Measurements from ENCODE around the gene IGFN1.
"Not testable (repeated sequence)": the region's sequence is repeated elsewhere in the genome, so short reads cannot be mapped to it uniquely, and the experiment has no call there.

Gene IGFN1

DNA sequence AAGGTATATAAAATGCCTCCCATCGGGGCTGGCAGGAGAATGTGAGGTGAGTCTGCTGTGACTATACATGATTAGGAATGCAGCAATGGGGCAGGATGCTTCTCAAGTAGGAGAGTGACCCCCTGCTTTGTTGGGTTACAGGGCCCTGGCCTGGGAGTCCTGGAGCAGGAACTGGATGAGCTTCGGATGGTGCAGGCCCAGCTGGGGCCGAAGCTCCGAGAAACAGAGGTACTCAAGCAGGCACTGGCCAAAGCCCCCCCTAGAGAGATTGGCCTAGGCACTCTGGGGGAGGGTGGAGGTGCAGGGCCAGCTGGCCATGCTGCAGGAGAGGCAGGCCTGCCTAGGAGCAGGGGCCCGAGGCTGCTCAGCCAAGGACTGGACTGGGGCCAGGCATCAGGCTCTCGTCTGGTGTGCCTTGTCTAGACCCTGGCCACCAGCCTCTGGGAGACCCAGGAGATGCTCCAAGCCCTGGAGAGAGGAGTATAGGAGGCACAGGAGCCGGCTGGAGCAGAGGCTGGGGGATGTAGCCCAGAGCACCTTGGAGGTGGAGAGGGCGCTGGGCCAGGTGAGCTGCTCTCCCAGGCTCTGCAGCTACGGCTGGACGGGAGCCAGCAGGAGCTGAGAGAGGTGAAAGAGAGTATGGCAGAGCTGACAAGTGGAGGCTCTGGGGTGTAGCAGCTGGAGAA lies 59.8 kb downstream of the IGFN1 start:
- DNase-seq (ENCODE audit: low spot score), result no peak

DNA sequence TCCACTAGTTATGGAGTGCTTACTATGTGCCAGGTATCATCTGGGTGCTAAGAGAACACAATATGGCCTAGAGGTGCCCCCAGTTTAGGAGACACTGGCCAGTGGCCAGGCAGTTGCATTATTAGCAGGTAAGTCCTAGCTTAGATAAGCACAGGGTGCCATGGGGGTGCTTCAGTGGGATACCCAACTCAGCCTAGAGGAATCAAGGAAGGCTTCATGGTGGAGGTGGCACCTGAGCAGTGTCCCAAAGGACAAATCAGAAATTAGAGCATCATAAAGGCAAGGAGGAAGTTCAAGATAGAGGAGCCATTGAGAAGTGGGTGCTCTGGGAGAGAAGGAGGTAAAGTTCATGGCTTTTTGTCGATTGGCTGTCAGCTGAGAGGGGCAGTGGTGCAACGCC lies 60.8 kb downstream of the IGFN1 start:
- no peak for DNase-seq (ENCODE audit: low spot score)

DNA sequence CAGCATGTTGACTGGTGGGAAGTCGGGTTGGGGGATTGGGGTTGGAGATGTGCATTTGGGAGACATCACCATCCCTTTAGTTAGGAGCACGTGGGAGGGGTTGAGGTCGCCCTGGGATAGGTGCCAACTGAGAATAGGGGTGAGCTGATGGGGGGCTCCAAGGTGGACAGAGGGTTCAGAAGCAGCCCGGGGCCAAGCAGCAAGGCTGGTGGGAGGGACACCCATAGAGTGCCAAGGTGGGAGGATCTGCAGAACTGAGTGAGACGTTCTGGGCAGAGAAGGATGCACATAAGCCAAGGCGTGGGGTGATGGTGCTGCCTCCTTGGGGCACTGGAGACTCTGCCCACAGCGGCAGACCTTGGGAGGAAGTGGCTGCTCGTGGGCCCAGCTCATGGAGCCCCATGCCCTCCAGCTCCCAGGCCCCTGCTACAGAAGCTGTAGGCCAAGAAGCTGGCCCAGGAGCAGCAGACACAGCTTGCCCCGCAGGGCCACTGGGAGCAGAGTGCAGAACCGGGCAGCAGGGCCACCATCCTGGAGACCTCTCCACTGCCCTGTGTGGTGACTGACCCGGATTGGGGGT lies 61.3 kb downstream of the IGFN1 start:
- no peak for DNase-seq (ENCODE audit: low spot score)

DNA sequence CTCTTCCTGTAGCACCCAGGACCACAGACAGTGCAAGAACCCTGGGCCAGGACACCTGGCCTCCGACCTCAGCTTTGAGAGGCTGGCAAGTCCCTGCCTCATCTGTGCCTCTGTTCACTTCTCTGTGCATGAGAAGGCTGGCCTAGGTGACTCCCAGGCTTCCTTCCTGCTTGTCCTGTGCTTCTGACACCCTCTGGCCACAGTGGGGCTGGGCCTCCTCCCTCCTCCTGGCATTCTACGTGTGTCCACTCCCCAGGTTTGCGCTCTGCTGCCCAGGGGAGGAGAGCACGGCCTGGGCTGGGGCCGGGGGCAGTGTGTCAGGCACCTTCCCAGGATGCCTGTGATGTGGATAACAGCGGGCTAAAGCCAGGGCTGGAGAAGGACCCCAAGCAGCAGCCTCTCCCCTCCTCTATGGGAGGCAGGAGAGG lies 62.3 kb downstream of the IGFN1 start:
- DNase-seq (ENCODE audit: low spot score), result no peak

DNA sequence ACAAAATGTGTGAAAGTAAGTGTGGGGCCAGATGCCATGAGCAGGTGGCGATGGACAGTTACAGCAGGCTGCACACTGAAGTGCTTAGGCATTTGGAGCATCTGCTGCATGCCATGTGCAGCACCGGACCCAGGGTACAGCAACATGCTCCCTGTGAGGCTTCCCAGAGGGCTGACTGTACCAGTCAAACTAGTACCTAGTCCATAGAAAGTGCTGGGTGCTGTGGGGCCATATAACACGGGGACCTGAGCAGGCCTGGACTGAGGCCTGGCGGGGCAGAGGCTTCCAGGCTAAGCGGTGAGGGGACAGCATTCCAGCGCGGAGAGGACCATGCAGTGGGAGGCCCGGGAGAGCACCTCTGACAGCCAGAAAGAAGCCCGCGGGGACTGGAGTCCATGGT lies 62.8 kb downstream of the IGFN1 start:
- no peak for DNase-seq (ENCODE audit: low spot score)

DNA sequence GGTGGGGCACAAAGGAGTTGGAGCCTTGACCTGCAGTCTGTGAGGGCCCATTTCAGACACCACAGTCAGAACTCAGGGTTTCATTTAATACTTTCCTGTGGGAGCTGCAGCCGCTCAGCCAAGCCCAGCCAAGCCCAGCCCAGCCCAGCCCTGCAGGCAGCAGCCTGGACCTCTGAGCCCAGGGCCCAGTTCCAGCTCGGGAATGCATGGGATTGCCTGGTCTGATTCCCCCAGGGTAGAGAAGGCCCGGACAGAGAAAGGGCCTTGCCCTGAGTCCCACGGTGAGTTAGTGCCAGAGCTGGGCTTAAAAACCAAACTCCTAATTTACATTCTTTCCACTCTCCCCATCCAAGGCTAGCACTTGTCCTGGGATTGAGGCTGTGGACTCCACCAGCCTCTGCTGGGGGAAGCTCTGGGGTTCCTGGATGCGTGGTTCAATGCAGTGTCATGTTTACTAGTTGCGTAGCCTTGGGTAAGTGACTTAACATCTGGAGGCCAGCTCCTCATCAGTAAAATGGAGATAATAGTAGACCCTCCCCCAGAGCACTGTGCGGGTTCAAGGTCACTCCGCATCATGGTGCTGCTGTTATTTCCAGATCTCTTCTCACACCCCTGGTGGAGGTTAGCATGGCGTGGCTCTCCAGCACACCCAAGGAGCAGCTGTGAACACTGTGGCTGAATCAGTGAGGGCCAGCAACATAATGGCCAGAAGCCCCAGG lies 63.4 kb downstream of the IGFN1 start:
- no peak for DNase-seq (ENCODE audit: low spot score)

DNA sequence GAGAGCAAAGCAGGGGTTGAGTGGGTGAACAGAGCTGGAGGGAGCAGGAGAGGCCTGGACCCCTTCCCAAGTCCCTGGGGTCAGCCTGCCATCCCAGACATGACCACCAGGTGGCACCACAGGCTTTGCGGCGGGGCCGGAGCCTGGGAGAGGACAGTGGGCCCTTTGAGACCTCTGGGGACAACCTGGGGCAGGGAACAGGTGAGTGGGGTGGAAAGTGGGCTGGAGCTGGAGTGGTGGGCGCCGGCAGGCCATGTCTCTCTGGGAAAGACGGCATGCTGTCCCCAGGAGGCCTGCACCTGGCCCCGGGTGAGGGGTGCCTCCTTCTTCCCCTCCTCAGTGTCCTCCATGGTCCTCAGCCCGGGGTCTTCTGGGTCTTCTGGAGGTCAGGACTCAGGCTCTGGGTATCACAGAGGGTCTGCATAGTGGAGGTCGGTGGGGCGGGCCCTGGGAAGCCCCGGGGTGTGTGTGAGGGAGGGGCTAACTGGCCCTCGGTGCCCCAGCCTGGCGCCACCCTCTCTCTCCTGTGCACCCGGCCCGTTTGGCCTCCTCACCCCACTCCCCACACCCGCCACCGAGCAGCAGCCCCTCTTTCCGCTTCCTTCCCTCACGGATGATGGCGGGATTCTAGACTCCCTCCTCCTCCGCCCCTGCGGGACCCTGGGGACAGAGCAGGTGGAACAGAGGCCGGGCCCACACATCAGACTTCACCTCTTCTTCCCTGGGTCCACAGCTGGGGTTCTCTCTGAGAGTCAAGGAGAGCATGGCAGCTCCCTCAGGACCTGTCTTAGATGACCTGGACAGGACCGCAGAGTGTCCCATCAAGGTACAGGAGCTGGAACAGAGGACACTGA lies 64.2 kb downstream of the IGFN1 start:
- DNase-seq (ENCODE audit: low spot score), result no peak

DNA sequence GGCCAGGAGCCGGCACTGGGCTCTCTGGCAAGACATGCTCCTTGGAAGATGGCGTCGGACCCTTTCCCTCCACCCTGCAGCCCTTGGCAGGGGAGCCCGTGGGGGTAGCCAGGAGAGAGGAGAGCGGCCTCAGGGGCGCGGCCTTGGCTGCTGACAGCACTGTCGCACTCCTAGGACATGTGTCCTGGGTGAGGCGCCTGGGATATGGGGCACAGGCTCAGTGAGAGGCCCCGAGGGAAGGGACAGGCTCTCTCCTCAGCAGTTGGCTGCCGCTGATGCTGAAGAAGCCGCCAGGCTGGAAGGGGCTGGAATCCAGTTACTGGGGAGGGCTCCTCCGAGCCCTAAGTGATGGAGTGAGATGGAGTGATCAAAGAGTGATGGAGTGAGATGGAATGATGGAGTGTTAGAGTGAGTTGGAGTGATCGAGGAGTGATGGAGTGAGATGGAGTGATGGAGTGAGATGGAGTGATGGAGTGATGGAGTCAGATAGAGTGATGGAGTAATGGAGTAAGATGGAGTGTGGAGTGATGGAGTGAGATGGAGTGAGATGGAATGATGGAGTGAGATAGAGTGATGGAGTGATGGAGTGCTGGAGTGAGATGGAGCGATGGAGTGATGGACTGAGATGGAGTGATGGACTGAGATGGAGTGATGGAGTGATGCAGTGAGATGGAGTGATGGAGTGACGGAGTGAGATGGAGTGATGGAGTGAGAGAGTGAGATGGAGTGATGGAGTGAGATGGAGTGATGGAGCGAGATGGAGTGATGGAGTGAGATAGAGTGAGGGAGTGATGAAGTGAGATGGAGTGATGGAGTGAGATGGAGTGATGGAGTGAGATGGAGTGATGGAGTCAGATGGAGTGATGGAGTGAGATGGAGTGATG lies 65.1 kb downstream of the IGFN1 start:
- no peak for DNase-seq (ENCODE audit: low spot score)

DNA sequence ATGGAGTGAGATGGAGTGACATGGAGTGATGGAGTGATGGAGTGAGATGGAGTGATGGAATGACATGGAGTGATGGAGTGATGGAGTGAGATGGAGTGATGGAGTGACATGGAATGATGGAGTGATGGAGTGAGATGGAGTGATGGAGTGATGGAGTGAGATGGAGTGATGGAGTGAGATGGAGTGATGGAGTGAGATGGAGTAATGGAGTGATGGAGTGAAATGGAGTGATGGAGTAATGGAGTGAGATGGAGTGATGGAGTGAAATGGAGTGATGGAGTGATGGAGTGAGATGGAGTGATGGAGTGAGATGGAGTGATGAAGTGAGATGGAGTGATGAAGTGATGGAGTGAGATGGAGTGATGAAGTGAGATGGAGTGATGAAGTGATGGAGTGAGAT lies 67.5 kb downstream of the IGFN1 start:
- DNase-seq (ENCODE audit: low spot score), result not testable (repeated sequence)

DNA sequence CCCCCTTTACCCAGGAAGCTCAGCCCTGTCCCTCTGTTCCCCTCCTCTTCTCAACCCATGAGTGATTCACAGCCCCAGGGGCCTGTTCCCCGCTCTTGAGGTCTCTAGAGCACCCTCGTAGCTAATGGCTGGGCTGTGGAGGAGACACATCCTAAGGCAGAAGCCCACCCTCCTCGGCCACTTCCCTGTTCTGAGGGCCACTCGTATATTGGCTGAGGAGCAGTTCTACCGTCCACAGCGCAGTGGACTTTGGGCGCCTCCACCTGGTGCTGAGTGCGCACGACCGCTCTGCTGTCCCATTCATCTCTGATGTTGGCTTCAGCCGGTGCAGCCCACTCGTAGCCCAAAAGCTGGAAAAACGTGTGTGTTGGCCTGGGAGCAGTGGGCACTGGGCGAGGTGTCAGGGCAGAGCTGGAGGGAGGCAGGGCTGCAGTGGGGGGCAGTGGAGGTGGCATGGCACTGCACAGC lies 68.2 kb downstream of the IGFN1 start:
- DNase-seq (ENCODE audit: low spot score), result no peak

DNA sequence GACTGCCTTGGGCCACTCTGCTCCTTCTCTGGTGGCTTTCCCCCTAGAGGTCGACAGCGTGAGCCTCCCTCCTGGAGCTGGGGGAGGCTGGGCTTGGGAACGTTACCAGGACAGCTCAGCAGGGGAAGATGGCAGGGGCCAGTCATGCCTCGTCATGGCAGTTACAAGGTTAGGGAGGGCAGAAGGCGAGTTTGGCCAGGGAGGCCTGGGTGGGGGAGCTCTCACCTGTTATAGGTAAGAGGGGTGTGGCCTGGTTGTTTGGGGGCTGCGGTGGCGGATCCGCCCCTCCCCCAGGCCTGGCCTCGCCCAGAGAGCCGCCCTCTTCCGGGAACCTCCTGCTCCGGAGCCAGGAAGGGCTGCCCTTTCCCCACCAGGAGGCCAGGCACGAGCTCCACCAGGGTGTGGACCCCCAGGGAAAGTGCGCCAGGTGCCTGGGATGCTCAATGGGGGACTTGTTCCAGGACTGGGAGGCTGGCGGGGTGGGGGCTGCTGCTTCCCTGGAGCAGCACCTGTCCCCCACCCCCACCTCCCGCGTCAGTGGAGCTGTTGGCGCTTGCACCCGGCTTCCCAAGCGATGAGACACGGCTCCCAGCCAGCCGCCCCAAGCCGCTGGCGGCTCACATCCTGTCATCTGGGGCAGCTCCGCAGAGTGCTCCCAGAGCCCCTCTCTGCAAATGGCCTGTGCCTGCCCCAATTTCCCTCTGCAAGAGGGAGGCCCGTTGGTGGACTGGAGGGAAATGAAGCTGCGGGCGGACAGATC lies 69.0 kb downstream of the IGFN1 start:
- no peak for DNase-seq (ENCODE audit: low spot score)

DNA sequence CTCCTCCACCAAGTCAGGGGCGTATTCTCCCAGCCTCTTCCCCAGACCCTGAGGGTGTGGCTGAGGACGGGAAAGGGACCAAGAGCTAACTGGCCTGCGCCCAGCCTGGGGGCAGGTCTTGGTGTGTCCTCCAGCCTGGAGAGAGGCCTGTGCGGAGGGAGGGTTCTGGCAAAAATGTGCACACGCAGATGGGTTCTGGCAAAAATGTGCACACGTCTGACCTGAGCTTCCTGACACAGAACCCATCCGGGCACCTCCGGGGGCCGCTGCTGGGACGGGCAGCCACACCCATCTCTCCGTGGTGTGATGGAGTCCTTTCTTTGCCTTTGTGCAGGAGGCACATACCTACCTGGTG lies 69.6 kb downstream of the IGFN1 start:
- no peak for DNase-seq (ENCODE audit: low spot score)

DNA sequence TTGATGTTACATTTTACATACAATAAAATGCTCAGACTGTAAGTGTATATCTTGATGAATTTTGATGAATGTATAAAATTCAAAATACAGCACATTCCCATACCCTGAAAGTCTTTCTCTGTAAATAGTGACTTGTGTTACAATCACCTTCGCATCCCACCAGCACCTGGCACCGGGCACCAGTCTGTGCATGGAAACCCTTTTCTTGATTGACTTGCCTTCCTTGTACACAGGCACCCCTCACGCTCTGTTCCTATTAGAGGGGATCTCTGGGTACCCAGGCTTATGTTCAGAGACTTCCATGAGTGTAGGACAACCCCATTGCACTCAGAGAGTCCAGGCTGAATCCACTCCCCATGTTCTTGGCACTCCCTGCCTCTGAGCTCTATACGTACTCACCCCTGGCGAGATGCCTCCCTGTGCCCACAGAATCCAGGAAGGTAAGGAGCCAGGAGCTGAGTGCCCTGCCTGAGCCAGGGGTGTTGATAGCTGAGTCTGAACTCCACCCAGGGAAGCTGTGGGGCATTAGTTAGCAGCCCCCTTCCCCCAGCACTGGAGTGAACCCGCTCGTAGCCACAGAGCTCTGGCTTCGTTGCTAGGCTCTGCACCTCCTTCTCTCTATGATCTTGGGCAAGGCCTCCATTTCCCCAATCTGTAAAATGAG lies 70.2 kb downstream of the IGFN1 start:
- no peak for DNase-seq (ENCODE audit: low spot score)

DNA sequence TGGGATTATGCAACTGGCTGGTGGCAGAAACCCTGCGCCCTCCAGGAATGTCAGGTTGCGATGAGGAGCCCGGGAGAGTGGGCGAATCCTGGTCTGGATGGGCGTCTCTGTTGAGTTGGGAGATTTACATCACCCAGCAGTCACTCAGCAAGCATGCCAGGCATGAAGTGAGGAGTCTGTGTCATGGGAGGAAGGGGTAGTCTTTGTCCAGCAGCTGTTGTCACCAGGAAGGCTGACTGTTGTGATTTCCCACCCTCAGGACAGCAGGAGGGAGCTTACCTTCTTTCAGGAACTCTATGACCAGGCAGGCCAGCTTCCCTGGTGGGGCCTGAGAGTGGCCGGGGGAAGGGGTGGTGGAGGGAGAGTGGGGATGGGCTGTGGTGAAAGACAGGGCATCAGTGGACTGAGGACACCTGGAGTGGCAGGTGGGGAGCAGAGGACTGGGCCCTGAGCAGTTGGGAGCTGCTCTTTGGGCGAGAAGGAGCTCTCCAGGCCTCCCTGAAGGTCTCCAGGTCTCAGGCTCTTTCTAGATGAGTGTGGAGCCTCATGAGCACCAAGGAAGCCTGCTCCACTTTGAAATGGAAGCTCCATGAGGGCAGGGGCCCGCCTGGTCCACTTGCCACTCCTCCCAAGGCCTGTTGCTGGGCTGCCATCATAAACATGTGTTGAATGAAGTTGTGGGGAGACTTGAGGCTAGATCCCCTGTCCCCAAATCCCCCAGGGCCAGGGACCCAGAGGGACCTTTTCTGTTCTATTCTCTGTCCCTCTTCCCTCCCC lies 71.3 kb downstream of the IGFN1 start:
- no peak for DNase-seq (ENCODE audit: low spot score)

DNA sequence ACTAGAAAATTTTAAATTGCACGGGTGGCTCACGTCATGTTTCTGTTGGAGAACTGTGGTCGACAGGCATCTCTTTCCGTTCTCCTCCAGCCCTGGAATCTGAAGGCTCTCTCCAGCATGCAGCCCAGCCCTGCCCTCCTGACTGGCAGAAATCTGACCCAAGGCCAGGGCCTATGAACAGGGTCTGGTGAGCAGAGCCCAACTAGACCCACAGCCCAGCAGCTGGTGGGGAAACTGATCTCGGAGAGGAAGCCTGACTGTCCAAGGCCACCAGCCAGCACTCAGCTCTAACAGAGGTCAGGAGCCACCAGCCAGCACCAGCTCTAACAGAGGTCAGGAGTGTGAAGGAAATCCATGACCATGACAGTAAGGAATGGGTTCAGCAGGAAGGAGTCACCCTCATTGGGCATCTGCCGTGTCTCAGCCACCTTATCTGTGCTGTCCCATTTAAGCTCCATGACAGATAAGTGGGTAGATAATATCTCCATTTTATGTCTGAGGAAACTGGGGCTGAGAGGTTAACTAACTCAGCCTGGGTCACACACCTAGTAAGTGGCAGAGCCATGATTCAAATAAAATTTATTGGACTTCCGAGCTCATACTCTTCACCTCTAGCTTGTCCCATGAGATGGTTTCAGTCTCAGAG lies 72.5 kb downstream of the IGFN1 start:
- no peak for DNase-seq (ENCODE audit: low spot score)

DNA sequence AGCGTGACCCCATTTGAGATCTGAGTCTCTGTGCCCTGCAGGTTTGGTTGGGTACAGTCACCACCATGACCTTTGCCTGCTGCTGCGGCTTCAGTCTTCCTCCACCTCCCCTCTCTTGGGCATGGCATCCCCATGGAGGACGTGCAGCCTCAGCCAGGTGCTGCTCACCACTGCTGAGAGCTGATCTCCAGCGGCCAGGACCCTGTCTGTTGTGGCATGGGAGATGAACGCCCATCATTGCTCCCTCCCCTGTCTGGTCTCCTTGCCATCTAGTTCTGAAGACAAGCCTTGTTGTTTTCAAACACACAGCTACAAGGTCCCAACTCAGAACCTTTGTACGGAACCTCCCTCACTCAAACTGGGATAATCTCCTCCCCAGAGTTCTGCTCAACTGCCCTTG lies 73.4 kb downstream of the IGFN1 start:
- no peak for DNase-seq (ENCODE audit: low spot score)

DNA sequence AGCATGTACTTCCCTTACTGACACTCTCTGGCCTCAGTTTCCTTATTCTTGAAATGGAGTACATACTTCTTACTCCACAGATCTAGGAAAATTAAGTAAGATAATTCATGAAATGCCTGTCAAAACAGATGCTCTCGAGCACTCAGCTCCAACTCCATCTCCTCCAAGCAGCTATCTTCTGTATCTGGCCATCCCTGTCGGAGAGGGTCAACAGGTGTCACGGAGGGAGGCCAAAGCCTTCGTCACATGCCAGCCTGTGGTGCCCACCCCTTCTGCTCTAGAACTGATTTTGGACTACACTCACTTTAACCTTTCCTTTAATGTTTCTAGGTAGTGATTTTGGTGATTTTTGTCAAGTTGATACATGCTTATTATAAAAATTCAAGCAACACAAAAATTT lies 73.9 kb downstream of the IGFN1 start:
- no peak for DNase-seq (ENCODE audit: low spot score)

DNA sequence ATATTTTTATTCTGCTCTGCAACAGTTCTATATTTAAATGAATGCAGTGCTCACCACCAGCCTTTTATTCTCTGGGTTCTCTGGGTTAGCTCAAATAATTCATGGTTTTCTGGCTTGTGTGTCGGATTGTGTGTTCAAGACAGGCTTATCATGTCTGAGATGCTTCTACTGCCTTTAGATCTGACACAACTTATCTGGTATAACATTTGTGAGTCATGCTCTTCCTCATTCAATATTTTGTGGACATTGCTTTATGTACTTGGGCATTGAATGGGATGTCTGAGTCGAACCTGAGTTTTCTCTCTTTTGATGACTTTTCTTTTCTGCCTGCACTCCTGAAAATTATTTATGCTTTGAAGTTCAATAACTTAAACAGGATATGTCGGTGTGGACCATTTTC lies 75.1 kb downstream of the IGFN1 start:
- no peak for DNase-seq (ENCODE audit: low spot score)

DNA sequence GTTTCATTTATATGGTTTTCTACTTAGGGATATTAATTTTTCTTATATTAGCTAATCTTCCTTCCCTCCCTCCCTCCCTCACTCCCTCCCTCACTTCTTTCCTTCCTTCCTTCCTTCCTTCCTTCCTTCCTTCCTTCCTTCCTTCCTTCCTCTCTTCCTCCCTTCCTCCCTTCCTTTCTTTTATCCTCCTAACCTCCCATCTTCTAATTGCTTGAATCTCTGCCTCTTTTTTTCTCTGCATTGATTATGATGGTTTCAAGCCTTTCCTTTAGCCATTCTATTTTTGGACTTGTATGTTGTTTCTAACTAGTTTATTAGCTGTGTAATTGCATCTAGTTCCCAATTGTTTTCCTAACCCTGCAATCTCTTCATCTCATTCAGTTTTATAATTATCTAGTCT lies 75.7 kb downstream of the IGFN1 start:
- DNase-seq (ENCODE audit: low spot score), result no peak
